ENCODE data around the gene NF1. TPM values are rescaled to one million over a fixed set of nuclear protein-coding genes. Genes with fewer than 3 reads are reported as not detected.
A peak's percentile ranks its signal among the peaks of the same experiment; 100 is the strongest.

Gene NF1
- total RNA-seq, 1 experiment from 2014 or later, result 16.4 TPM

DNA sequence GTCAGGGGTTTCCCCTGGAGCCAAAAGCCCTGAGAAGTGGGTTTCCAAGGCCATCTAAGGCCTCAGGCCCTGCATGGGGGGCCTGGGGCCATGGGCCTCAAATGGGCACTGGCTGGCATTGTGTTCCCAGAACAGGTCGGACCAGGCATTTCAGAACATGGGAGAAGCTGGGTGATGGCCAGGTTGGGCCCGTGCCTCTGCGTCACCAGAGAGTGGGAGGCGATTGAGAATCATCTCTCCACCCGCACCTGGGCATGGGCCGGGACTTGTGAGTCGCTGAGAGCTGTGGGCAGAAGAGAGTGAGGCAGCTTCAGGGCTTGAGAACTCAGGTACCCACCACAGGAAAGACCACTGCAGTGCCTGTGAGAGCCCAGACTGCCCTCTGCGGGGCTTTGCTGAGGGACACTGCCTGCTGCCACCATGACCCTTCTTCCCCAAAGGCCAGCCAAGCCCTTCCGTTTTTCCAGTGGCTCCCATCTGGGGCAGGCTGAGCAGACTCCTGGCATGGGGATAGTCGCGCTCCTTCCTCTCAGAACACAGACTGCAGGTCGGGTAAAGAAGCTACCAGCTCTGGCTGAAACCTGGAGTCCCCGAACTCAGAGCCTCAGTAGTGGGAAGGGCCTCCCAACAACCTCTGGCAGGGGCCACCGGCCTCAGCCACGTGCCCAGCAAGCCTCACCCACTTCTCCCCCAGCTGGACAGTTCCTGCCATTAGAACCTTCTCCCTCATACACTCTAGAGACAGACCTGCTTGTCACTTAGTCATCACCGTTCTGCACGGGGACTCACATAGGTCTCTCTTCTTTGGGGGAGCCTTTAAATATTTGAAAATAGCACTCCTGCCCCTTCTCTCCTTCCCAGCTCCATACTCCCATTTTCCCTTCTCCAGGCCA lies 298.3 kb downstream of the NF1 start:
- CTCF ChIA-PET, result no interaction called here
- no TSS peak for BruUV-seq (replicated peaks)

GRCh38 chr17:31393749-31394146 lies 299.0 kb downstream of the NF1 start:
- ChIA-PET CTCF (no interaction called here), POLR2A (ENCODE audit: unreplicated experiment) (no interaction called here)
- Histone ChIP-seq H3K4me3 (ENCODE audit: low read length) (no peak overlapping the region), H3K79me2 (ENCODE audit: low read length) (no peaks in the 10 kb centered on the region), H3K27me3 (ENCODE audit: low read length) (no peaks in the 10 kb centered on the region; the same call in 1 of the 2 replicates), H2AFZ (ENCODE audit: low read length) (no peak overlapping the region), H3K9ac (ENCODE audit: low read length) (no peak overlapping the region), H3K4me1 (ENCODE audit: insufficient read depth, low read length) (no peaks in the 10 kb centered on the region), H3K9me3 (ENCODE audit: low read length) (no peaks in the 10 kb centered on the region), H3K4me2 (ENCODE audit: low read length) (no peak overlapping the region), H3F3A (ENCODE audit: low read length, unreplicated experiment) (no peaks in the 10 kb centered on the region), H3K9me2 (replicated peaks; ENCODE audit: low read length) (no peaks in the 10 kb centered on the region), H4K20me1 (ENCODE audit: low read length) (no peaks in the 10 kb centered on the region), H3K27ac (ENCODE audit: low read length) (no peak overlapping the region), H3K36me3 (ENCODE audit: low read depth, low read length) (no peaks in the 10 kb centered on the region)
- intact Hi-C loops (cut with micrococcal nuclease), result no loop called here
- no peak for ATAC-seq
- DNase-seq, result no peak
- TF ChIP-seq, protein P1, sequence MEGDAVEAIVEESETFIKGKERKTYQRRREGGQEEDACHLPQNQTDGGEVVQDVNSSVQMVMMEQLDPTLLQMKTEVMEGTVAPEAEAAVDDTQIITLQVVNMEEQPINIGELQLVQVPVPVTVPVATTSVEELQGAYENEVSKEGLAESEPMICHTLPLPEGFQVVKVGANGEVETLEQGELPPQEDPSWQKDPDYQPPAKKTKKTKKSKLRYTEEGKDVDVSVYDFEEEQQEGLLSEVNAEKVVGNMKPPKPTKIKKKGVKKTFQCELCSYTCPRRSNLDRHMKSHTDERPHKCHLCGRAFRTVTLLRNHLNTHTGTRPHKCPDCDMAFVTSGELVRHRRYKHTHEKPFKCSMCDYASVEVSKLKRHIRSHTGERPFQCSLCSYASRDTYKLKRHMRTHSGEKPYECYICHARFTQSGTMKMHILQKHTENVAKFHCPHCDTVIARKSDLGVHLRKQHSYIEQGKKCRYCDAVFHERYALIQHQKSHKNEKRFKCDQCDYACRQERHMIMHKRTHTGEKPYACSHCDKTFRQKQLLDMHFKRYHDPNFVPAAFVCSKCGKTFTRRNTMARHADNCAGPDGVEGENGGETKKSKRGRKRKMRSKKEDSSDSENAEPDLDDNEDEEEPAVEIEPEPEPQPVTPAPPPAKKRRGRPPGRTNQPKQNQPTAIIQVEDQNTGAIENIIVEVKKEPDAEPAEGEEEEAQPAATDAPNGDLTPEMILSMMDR (conservative IDR thresholded peaks at IDR 0.05; ENCODE audit: low read depth, low read length), result no peak
- TF ChIP-seq EZH2phosphoT487 (IDR thresholded peaks at IDR 0.05; ENCODE audit: borderline replicate concordance, low read length) (no peak), EZH2 (IDR thresholded peaks at IDR 0.05; ENCODE audit: low read length, unreplicated experiment) (no peak)
- BruUV-seq (replicated peaks), result no TSS peak

More for the DNA sequence above, 298.3 kb downstream of the NF1 start:
- no peak overlapping the region for H2AFZ ChIP-seq (ENCODE audit: low read length)
- TF ChIP-seq EZH2phosphoT487 (IDR thresholded peaks at IDR 0.05; ENCODE audit: borderline replicate concordance, low read length) (no peak), EZH2 (IDR thresholded peaks at IDR 0.05; ENCODE audit: low read length, unreplicated experiment) (no peak)
- TF ChIP-seq, protein P1 (conservative IDR thresholded peaks at IDR 0.05; ENCODE audit: low read depth, low read length), result no peak
- no peak overlapping the region for H3K4me2 ChIP-seq (ENCODE audit: low read length)
- intact Hi-C loops (cut with micrococcal nuclease), result no loop called here
- no peaks in the 10 kb centered on the region for H4K20me1 ChIP-seq (ENCODE audit: low read length)
- no peaks in the 10 kb centered on the region for H3F3A ChIP-seq (ENCODE audit: low read length, unreplicated experiment)
- no peaks in the 10 kb centered on the region; the same call in 1 of the 2 replicates for H3K27me3 ChIP-seq (ENCODE audit: low read length)
- DNase-seq, result no peak
- H3K9me3 ChIP-seq (ENCODE audit: low read length), result no peaks in the 10 kb centered on the region
- no peaks in the 10 kb centered on the region for H3K36me3 ChIP-seq (ENCODE audit: low read depth, low read length)
- H3K4me1 ChIP-seq (ENCODE audit: insufficient read depth, low read length), result no peaks in the 10 kb centered on the region
- H3K9ac ChIP-seq (ENCODE audit: low read length), result no peak overlapping the region
- no peaks in the 10 kb centered on the region for H3K9me2 ChIP-seq (replicated peaks; ENCODE audit: low read length)
- H3K4me3 ChIP-seq (ENCODE audit: low read length), result no peak overlapping the region
- POLR2A ChIA-PET (ENCODE audit: unreplicated experiment), result no interaction called here
- H3K79me2 ChIP-seq (ENCODE audit: low read length), result no peaks in the 10 kb centered on the region
- no peak overlapping the region for H3K27ac ChIP-seq (ENCODE audit: low read length)
- no peak for ATAC-seq

DNA sequence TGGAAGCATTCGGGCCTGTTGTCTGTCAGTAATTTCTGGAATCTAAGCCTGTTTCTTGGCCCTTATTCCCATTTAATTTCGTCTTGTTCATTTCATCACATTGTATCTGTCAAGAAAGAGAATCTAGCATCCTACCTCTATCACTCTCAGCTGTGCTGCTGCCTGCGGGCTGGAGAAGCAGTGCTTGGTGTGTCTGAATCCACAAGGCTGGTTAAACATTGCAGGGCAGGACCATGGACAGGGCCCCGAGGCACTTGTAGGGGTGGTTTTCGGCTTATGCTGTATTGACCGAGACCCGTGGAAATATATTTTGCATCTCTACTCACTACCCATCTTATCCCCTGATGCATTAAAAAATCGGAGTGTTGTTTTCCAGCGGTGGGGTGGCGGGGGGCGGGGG lies 299.8 kb downstream of the NF1 start:
- Histone ChIP-seq H3K36me3 (ENCODE audit: low read depth, low read length) (no peaks in the 10 kb centered on the region), H3K27ac (ENCODE audit: low read length) (no peak overlapping the region), H3K4me1 (ENCODE audit: insufficient read depth, low read length) (no peaks in the 10 kb centered on the region), H3K4me3 (ENCODE audit: low read length) (no peak overlapping the region), H4K20me1 (ENCODE audit: low read length) (no peaks in the 10 kb centered on the region), H3K9me2 (replicated peaks; ENCODE audit: low read length) (no peaks in the 10 kb centered on the region), H2AFZ (ENCODE audit: low read length) (no peak overlapping the region), H3K9me3 (ENCODE audit: low read length) (no peaks in the 10 kb centered on the region), H3K4me2 (ENCODE audit: low read length) (no peak overlapping the region), H3F3A (ENCODE audit: low read length, unreplicated experiment) (no peaks in the 10 kb centered on the region), H3K9ac (ENCODE audit: low read length) (no peak overlapping the region), H3K79me2 (ENCODE audit: low read length) (no peaks in the 10 kb centered on the region), H3K27me3 (ENCODE audit: low read length) (no peaks in the 10 kb centered on the region; the same call in 1 of the 2 replicates)
- BruUV-seq (replicated peaks), result no TSS peak
- ATAC-seq (0 out of 2 replicates have a peak, but pooled peaks have one; percentile 31), DNase-seq (peak; percentile 44)
- TF ChIP-seq, protein P1 (conservative IDR thresholded peaks at IDR 0.05; ENCODE audit: low read depth, low read length), result no peak
- TF ChIP-seq EZH2phosphoT487 (IDR thresholded peaks at IDR 0.05; ENCODE audit: borderline replicate concordance, low read length) (no peak), EZH2 (IDR thresholded peaks at IDR 0.05; ENCODE audit: low read length, unreplicated experiment) (no peak)
- ChIA-PET POLR2A (ENCODE audit: unreplicated experiment) (no interaction called here), CTCF (no interaction called here)
- intact Hi-C loops (cut with micrococcal nuclease), result no loop called here

All from PC-3 (cell line).